ENCODE data around the gene SRF.

The SRF gene

GRCh38 chr6:43125119-43125518, 46.0 kb upstream of the SRF start:
- no peaks in the 10 kb centered on the region for H3K27me3 ChIP-seq (ENCODE audit: insufficient read depth, poor library complexity, severe bottlenecking)
- no peaks in the 10 kb centered on the region for H3K9me3 ChIP-seq (ENCODE audit: severe bottlenecking)
- no peak overlapping the region for H3K27ac ChIP-seq (ENCODE audit: poor library complexity, severe bottlenecking)
- H3K4me1 ChIP-seq (ENCODE audit: insufficient read depth, poor library complexity, severe bottlenecking): peaks cover 34% of the 10 kb centered on the region
- ATAC-seq (ENCODE audit: low read depth) (no peak), DNase-seq (ENCODE audit: low spot score) (no peak)
- no peak for TF ChIP-seq CTCF (IDR thresholded peaks at IDR 0.05; ENCODE audit: poor library complexity, severe bottlenecking)
- no peak overlapping the region for H3K4me3 ChIP-seq (ENCODE audit: severe bottlenecking)
- H3K36me3 ChIP-seq (ENCODE audit: low read depth): peaks cover 3% of the 10 kb centered on the region; the same call in 1 of the 2 replicates

DNA sequence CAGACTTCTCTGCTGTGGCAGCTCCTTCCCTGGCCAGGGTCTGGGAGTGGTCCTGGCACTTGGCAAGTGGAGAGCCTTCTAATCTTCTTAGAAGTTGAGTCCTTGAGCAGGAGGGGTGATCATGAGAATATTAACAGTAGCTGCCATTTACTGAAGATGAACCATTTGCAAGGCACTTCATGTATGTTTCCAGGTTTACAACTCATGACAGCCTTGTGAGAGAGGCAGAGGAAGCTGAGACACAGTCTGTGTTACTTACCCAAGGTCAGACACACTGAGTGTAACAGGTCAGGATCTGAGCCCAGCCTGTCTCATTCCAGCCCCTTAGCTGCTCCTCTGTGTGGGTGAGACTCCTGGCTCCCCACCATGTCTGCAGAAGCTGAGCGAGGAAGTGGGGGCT, 45.5 kb upstream of the SRF start:
- Histone ChIP-seq H3K4me1 (ENCODE audit: insufficient read depth, poor library complexity, severe bottlenecking) (peaks cover 30% of the 10 kb centered on the region), H3K27me3 (ENCODE audit: insufficient read depth, poor library complexity, severe bottlenecking) (no peaks in the 10 kb centered on the region), H3K4me3 (ENCODE audit: severe bottlenecking) (no peak overlapping the region), H3K27ac (ENCODE audit: poor library complexity, severe bottlenecking) (no peak overlapping the region), H3K36me3 (ENCODE audit: low read depth) (peaks cover 6% of the 10 kb centered on the region; the same call in 1 of the 2 replicates), H3K9me3 (ENCODE audit: severe bottlenecking) (no peaks in the 10 kb centered on the region)
- ATAC-seq (ENCODE audit: low read depth): no peak
- no peak for TF ChIP-seq CTCF (IDR thresholded peaks at IDR 0.05; ENCODE audit: poor library complexity, severe bottlenecking)
- no peak for DNase-seq (ENCODE audit: low spot score)

GRCh38 chr6:43127180-43127579, 43.9 kb upstream of the SRF start:
- no peak overlapping the region for H3K27ac ChIP-seq (ENCODE audit: poor library complexity, severe bottlenecking)
- DNase-seq (ENCODE audit: low spot score): no peak

GRCh38 chr6:43127877-43128276, 43.2 kb upstream of the SRF start:
- DNase-seq (ENCODE audit: low spot score) (no peak), ATAC-seq (ENCODE audit: low read depth) (no peak)
- Histone ChIP-seq H3K27ac (ENCODE audit: poor library complexity, severe bottlenecking) (no peak overlapping the region), H3K4me3 (ENCODE audit: severe bottlenecking) (no peak overlapping the region), H3K9me3 (ENCODE audit: severe bottlenecking) (no peaks in the 10 kb centered on the region), H3K36me3 (ENCODE audit: low read depth) (peaks cover 18% of the 10 kb centered on the region), H3K27me3 (ENCODE audit: insufficient read depth, poor library complexity, severe bottlenecking) (no peaks in the 10 kb centered on the region), H3K4me1 (ENCODE audit: insufficient read depth, poor library complexity, severe bottlenecking) (peaks cover 13% of the 10 kb centered on the region)
- TF ChIP-seq CTCF (IDR thresholded peaks at IDR 0.05; ENCODE audit: poor library complexity, severe bottlenecking): no peak

More at GRCh38 chr6:43127180-43127579, 43.9 kb upstream of the SRF start:
- H3K36me3 ChIP-seq (ENCODE audit: low read depth): peaks cover 15% of the 10 kb centered on the region; the same call in 1 of the 2 replicates
- TF ChIP-seq CTCF (IDR thresholded peaks at IDR 0.05; ENCODE audit: poor library complexity, severe bottlenecking): no peak
- H3K27me3 ChIP-seq (ENCODE audit: insufficient read depth, poor library complexity, severe bottlenecking): no peaks in the 10 kb centered on the region
- H3K4me3 ChIP-seq (ENCODE audit: severe bottlenecking): no peak overlapping the region
- no peaks in the 10 kb centered on the region for H3K9me3 ChIP-seq (ENCODE audit: severe bottlenecking)
- H3K4me1 ChIP-seq (ENCODE audit: insufficient read depth, poor library complexity, severe bottlenecking): peaks cover 16% of the 10 kb centered on the region
- ATAC-seq (ENCODE audit: low read depth): no peak

DNA sequence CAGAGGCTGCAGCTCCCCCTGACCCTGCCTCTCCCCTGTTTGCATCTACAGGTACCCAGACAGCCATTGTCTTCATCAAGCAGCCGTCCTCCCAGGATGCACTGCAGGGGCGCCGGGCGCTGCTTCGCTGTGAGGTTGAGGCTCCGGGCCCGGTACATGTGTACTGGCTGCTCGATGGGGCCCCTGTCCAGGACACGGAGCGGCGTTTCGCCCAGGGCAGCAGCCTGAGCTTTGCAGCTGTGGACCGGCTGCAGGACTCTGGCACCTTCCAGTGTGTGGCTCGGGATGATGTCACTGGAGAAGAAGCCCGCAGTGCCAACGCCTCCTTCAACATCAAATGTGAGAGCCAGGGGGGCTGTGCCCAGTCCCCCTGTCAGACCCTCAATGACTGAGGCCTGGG, 42.1 kb upstream of the SRF start:
- H3K4me3 ChIP-seq (ENCODE audit: severe bottlenecking): no peak overlapping the region
- no peaks in the 10 kb centered on the region for H3K27me3 ChIP-seq (ENCODE audit: insufficient read depth, poor library complexity, severe bottlenecking)
- H3K36me3 ChIP-seq (ENCODE audit: low read depth): peaks cover 28% of the 10 kb centered on the region
- DNase-seq (ENCODE audit: low spot score) (no peak), ATAC-seq (ENCODE audit: low read depth) (no peak; the same call in 2 of the 3 replicates)
- peaks cover 9% of the 10 kb centered on the region for H3K4me1 ChIP-seq (ENCODE audit: insufficient read depth, poor library complexity, severe bottlenecking)
- H3K27ac ChIP-seq (ENCODE audit: poor library complexity, severe bottlenecking): no peak overlapping the region
- no peaks in the 10 kb centered on the region for H3K9me3 ChIP-seq (ENCODE audit: severe bottlenecking)
- TF ChIP-seq CTCF (IDR thresholded peaks at IDR 0.05; ENCODE audit: poor library complexity, severe bottlenecking): no peak

Data from RWPE2 (cell line).